Thoracic aorta endothelial cell (primary cell): ENCODE measurements around the gene ADORA2B. TPM values are rescaled to one million over a fixed set of nuclear protein-coding genes. Genes with fewer than 3 reads are reported as not detected.

Source experiments
- total RNA-seq: library from RNA; depleted of rRNA; stranded (reverse); fragments of >200 nt; gene quantifications from 2 replicates; pipeline ENCODE4 v1.2.3, GENCODE V29; 2012

The ADORA2B gene
- 8.5 and 10.7 TPM in 2 replicates for total RNA-seq

GRCh38 chr17:15944759-15945526, at the start of gene ADORA2B:
Gene ADORA2B (plus strand): TSS chr17:15945130. CDS start chr17:15945249, 119 bp downstream.

GRCh38 chr17:15999141-15999973, 54.4 kb downstream of the ADORA2B start, which contains the start of the genes TTC19 and ZSWIM7:
Gene TTC19 (plus strand): TSS chr17:15999824. CDS start chr17:15999849, 25 bp downstream.
Gene ZSWIM7 (minus strand): TSS chr17:15999704. CDS start chr17:15999594, 110 bp downstream.

Other genes with a start within 250 kb of the ADORA2B start
- 46.4 and 49.2 TPM in 2 replicates for gene ZNF286A, start 245.4 kb upstream of the ADORA2B start, total RNA-seq
- not detected in 2 replicates for gene TBC1D26, start 212.8 kb upstream of the ADORA2B start, total RNA-seq
- 8.7 and 11.7 TPM in 2 replicates for gene ZSWIM7, start 54.6 kb downstream of the ADORA2B start, total RNA-seq
- 40.2 and 48.9 TPM in 2 replicates for gene TTC19, start 54.7 kb downstream of the ADORA2B start, total RNA-seq